ENCODE measurements around the gene BAHD1.

DNA sequence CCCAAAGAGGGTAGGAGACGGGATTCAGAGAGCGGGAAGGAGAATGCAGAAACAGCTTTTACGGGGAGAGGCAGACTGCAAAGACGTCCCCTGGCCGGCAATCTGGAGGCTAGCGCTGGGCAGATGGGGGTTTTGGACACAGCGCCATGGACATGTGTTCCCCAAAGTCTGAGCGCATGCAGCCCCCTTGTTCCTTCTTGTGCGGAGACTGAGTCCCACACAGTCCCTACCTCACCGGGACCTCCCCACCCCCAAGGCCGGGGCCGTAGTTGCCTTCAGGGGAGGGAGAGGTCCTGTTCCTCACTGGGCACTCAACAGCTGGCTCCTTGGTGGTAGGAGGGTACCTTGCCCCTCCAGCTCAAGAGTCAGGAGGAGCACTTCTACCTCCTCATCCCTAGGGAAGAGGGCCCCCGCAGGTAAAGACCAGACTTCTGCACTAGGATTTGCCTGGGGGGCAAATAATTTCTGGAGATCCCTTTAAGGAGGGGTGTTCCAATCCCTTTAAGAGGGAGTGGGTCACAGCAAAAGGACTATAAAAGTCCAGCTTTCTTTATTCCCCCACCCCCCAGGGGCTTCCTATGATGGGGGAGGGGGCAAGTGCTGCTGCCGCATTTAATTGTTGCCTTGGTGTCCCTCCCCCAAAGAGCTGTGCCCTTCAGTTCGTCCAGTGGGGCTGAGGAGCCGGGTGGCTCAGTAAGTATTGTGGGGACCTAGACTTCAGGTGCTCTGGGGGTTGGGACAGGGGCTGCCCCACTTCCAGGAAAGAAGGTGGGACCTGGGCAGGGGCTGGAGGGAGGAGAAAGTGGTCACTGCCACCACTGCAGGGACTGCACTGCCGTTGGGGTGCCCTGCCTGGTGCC lies 3.6 kb upstream of the BAHD1 start:
- no peak for TF ChIP-seq POLR2A (IDR thresholded peaks at IDR 0.05)
- TF ChIP-seq, protein P1, sequence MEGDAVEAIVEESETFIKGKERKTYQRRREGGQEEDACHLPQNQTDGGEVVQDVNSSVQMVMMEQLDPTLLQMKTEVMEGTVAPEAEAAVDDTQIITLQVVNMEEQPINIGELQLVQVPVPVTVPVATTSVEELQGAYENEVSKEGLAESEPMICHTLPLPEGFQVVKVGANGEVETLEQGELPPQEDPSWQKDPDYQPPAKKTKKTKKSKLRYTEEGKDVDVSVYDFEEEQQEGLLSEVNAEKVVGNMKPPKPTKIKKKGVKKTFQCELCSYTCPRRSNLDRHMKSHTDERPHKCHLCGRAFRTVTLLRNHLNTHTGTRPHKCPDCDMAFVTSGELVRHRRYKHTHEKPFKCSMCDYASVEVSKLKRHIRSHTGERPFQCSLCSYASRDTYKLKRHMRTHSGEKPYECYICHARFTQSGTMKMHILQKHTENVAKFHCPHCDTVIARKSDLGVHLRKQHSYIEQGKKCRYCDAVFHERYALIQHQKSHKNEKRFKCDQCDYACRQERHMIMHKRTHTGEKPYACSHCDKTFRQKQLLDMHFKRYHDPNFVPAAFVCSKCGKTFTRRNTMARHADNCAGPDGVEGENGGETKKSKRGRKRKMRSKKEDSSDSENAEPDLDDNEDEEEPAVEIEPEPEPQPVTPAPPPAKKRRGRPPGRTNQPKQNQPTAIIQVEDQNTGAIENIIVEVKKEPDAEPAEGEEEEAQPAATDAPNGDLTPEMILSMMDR (IDR thresholded peaks at IDR 0.05) = no peak
